ENCODE results near the gene PON3. TPM values are rescaled to one million over a fixed set of nuclear protein-coding genes. Genes with fewer than 3 reads are reported as not detected.

The PON3 gene
- total and polyA plus RNA-seq, 2 of the 13 experiments (the other 11 are each of a cell fraction or from before 2014, with no cell fraction given): 23.6 to 37.8 TPM

GRCh38 chr7:95434557-95435421, 38.6 kb upstream of the PON3 start, which contains the start of gene PON2 (continued):
- no peak for TF ChIP-seq CEBPZ (IDR thresholded peaks at IDR 0.05; ENCODE audit: low read length)
- TF ChIP-seq MIXL1 (CRISPR knock-in tag; IDR thresholded peaks at IDR 0.05): no peak; the same call in 1 of the 2 replicates
- peak; percentile 77 for TF ChIP-seq FOXO1 (CRISPR knock-in tag; IDR thresholded peaks at IDR 0.05)
- TF ChIP-seq TRIM22 (IDR thresholded peaks at IDR 0.05): no peak
- no peak for TF ChIP-seq SUZ12 (IDR thresholded peaks at IDR 0.05; ENCODE audit: low read depth, low read length)
- no peak; the same call in 1 of the 2 replicates for TF ChIP-seq ZNF280B (CRISPR knock-in tag; IDR thresholded peaks at IDR 0.05; ENCODE audit: borderline replicate concordance)
- peak; percentile 67; the same call in 1 of the 2 replicates for TF ChIP-seq TFDP2 (CRISPR knock-in tag; IDR thresholded peaks at IDR 0.05)
- no peak for TF ChIP-seq ADNP (CRISPR knock-in tag; IDR thresholded peaks at IDR 0.05)
- TF ChIP-seq ZNF577 (CRISPR knock-in tag; IDR thresholded peaks at IDR 0.05; ENCODE audit: borderline replicate concordance, low read depth): no peak
- peak; percentile 90 for TF ChIP-seq TAF1 (CRISPR knock-in tag; IDR thresholded peaks at IDR 0.05)
- TF ChIP-seq ATRX (CRISPR knock-in tag; IDR thresholded peaks at IDR 0.05; ENCODE audit: borderline replicate concordance): no peak
- no peak; the same call in 1 of the 2 replicates for TF ChIP-seq PRDM10 (CRISPR knock-in tag; IDR thresholded peaks at IDR 0.05; ENCODE audit: low read depth)
- no peak for TF ChIP-seq PAF1 (CRISPR knock-in tag; IDR thresholded peaks at IDR 0.05)
- TF ChIP-seq TP53 (CRISPR knock-in tag; conservative IDR thresholded peaks at IDR 0.05): no peak
- TF ChIP-seq MAX (IDR thresholded peaks at IDR 0.05): peak; percentile 78

Data from HepG2 (cell line).